Prostate gland (tissue), 2 donors: Measurements from ENCODE around the gene FXYD7. TPM values are rescaled to one million over a fixed set of nuclear protein-coding genes. Genes with fewer than 3 reads are reported as not detected.
A peak's percentile ranks its signal among the peaks of the same experiment; 100 is the strongest.

Experiments
- DNase-seq: peaks from one replicate; pipeline ENCODE4 v3.0.0-alpha.2; 2019; ENCODE audit warnings: low spot score
- H3K27ac ChIP-seq, 2 donors: fragments of 200-600 bp; sonication (generic); 2 replicates each; pipeline ENCODE4 v1.5.1; 2017 to 2019
- H3K27me3 ChIP-seq: fragments of 200-600 bp; sonication (generic); replicated peaks from 2 replicates; pipeline ENCODE4 v1.5.1; 2019; ENCODE audit not compliant: insufficient read depth
- H3K36me3 ChIP-seq, 2 donors: fragments of 200-600 bp; sonication (generic); 1 replicate in 1 of 2; 2 replicates in 1 of 2; pipeline versions ENCODE4 v1.5.1 to v1.8.1; 2017 to 2019
- H3K4me1 ChIP-seq: fragments of 200-600 bp; sonication (generic); replicated peaks from 2 replicates; pipeline ENCODE4 v1.5.1; 2019
- H3K4me3 ChIP-seq, 2 donors: fragments of 200-600 bp; sonication (generic); 2 replicates each; pipeline ENCODE4 v1.5.1; 2017 to 2019
- H3K9me3 ChIP-seq: fragments of 200-600 bp; sonication (generic); 2 replicates; pipeline ENCODE4 v1.5.1; 2017
- CTCF ChIP-seq, 4 experiments: fragments of 200-600 bp in 2 of 4; fragments of 450-650 bp in 2 of 4; sonication (generic) in 2 of 4; IDR thresholded peaks; 1 replicate in 3 of 4; 2 replicates in 1 of 4; pipeline ENCODE4 v1.5.1; 2016 to 2019; ENCODE audit warnings: antibody characterized with exemption in 4 of 4, mild to moderate bottlenecking in 2 of 4, moderate library complexity in 2 of 4
- POLR2A ChIP-seq: fragments of 450-650 bp; IDR thresholded peaks from one replicate; pipeline ENCODE4 v1.6.1; 2016; ENCODE audit warnings: antibody characterized with exemption, mild to moderate bottlenecking
- POLR2AphosphoS5 ChIP-seq: sonication (generic); formaldehyde crosslinking; IDR thresholded peaks from one replicate; pipeline ENCODE4 v1.6.1; 2017; ENCODE audit warnings: antibody characterized with exemption
- WGBS: methylation state at CpG from one replicate; pipeline ENCODE4 v1.1.5; 2018; 5-methylcytosine and 5-hydroxymethylcytosine counted together
- intact Hi-C: fragments of 100-400 bp; cut with DNase I; formaldehyde crosslinking; loops from one replicate; pipeline ENCODE4 v1.14.2; 2022
- total RNA-seq, 2 donors: library from RNA; depleted of rRNA; stranded (reverse); fragments of >200 nt; gene quantifications; one replicate each; pipeline ENCODE4 v1.1.0, GENCODE V29; 2016

FXYD7 gene
- total RNA-seq, 2 donors from 2014 or later, result not detected

DNA sequence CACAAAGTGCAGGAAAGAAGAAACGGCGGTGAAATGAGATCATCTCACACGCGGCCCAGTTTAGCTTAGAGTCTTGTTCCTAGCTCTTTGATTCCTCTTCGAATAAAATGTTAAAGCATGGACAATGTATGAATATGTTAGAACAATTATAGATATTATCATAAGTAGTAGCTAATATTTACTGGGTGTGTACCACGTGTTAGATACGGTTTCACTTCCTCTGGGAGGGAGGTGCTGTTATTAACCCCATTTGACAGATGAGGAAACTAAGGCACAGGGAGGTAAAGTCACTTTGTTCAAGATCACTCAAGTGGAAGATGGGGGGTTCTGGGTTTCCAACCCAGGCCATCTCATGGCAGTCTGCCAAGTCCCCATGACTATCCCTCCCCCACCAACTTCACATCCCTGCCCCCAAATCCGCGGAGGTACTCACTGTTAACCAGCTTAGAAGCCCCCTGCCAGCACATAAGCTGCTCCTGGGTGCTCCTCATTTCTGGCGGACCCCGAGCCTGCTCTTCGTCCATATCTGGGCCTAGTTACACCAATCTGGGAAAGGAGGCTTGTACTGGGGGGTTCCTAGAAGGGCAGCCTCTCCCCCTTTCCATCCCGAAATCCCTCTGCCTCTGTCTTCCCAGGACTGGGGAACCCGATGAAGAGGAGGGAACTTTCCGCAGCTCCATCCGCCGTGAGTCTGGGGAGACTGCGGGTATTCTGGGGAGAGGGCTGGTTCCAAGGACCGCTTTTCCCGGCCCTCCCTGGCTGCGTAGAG lies 1.0 kb upstream of the FXYD7 start:
- Histone ChIP-seq H3K4me3 (peak overlapping the region in 1 of 2 donors; percentile 15), H3K36me3 (no peaks in the 10 kb centered on the region), H3K4me1 (peaks cover 15% of the 10 kb centered on the region), H3K27me3 (no peaks in the 10 kb centered on the region), H3K27ac (no peak overlapping the region), H3K9me3 (no peaks in the 10 kb centered on the region)
- no peak for DNase-seq
- no peak for TF ChIP-seq POLR2AphosphoS5
- no peak for TF ChIP-seq CTCF (IDR thresholded peaks at IDR 0.05)
- TF ChIP-seq POLR2A, result no peak
- intact Hi-C loops, result loop anchor here (5.0 kb wide), 1 partner anchor 125 kb away; the partner anchor contains the start of gene USF2
- WGBS, result 20% methylated on average over 21 of the region's 21 CpGs

DNA sequence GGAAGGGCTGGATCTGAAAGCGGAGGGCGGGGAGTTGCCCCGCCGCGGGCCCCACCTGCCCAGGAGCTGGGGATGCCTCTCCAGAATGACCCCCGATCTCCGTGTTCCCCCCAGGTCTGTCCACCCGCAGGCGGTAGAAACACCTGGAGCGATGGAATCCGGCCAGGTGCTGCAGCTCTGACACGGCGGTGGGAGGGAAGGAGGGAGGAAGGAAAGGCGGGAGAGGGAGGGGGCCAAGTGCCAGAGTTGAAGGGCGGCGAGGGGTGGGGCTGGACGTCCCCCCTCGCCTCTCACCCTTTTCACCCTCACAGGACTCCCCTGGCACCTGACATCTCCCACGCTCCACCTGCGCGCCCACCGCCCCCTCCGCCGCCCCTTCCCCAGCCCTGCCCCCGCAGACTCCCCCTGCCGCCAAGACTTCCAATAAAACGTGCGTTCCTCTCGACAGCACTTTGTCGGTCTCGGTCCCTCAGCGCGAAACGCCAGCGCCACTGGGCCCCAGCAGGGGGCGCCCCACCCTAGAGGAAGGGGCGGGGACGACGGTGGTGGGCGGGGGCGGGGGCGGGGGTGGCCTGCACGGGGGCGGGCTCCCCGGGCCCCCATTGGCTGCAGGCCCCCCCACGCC lies 337 bp upstream of the FXYD7 start:
- no peaks in the 10 kb centered on the region for H3K36me3 ChIP-seq
- no peak overlapping the region for H3K27ac ChIP-seq
- H3K4me3 ChIP-seq, result peak overlapping the region in 1 of 2 donors; percentile 15
- intact Hi-C loops, result loop anchor here (5.0 kb wide), 1 partner anchor 125 kb away; the partner anchor contains the start of gene USF2
- TF ChIP-seq POLR2A (no peak), CTCF (IDR thresholded peaks at IDR 0.05) (peak in 3 of 4 experiments; percentile 30 to 67 (median 65))
- no peak for DNase-seq
- WGBS, result 6% methylated on average over 45 of the region's 46 CpGs
- H3K9me3 ChIP-seq, result no peaks in the 10 kb centered on the region
- no peaks in the 10 kb centered on the region for H3K27me3 ChIP-seq
- H3K4me1 ChIP-seq, result peaks cover 15% of the 10 kb centered on the region

GRCh38 chr19:35143818-35144217 lies 763 bp downstream of the FXYD7 start:
- H3K9me3 ChIP-seq, result no peaks in the 10 kb centered on the region
- H3K4me1 ChIP-seq, result peaks cover 15% of the 10 kb centered on the region
- TF ChIP-seq CTCF (IDR thresholded peaks at IDR 0.05), result no peak
- no peak for TF ChIP-seq POLR2AphosphoS5
- TF ChIP-seq POLR2A, result no peak
- no peak overlapping the region for H3K4me3 ChIP-seq
- DNase-seq, result no peak
- H3K27ac ChIP-seq, result no peak overlapping the region
- intact Hi-C loops, result loop anchor here (5.0 kb wide), 1 partner anchor 123 kb away; the partner anchor contains the start of gene USF2
- WGBS, result 43% methylated on average over 3 of the region's 3 CpGs
- no peaks in the 10 kb centered on the region for H3K36me3 ChIP-seq
- H3K27me3 ChIP-seq, result no peaks in the 10 kb centered on the region

DNA sequence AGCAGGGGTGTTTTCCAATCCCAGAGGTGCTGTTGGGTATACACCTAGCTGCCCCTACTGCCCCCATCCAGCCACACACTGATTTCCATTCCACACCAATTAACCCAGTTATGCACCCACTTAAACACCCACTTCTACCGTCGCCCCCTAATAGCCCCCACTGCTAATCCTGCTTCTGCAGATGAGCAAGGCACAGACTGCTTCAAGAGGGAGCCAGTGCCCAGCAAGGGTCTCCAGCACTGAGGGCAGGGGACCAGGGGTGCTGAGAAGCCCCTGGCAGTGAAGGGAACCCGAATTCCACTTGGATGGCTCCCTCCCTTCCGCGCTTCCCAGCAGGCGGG lies 1.2 kb downstream of the FXYD7 start:
- Histone ChIP-seq H3K27me3 (no peaks in the 10 kb centered on the region), H3K27ac (no peak overlapping the region), H3K4me1 (peaks cover 15% of the 10 kb centered on the region), H3K4me3 (no peak overlapping the region), H3K36me3 (no peaks in the 10 kb centered on the region), H3K9me3 (no peaks in the 10 kb centered on the region)
- TF ChIP-seq CTCF (IDR thresholded peaks at IDR 0.05) (no peak), POLR2A (no peak), POLR2AphosphoS5 (no peak)
- intact Hi-C loops, result loop anchor here (5.0 kb wide), 1 partner anchor 123 kb away; the partner anchor contains the start of gene USF2
- 20% methylated on average over 6 of the region's 6 CpGs for WGBS
- DNase-seq, result no peak
